ENCODE results near the gene HERPUD2.
A peak's percentile ranks its signal among the peaks of the same experiment; 100 is the strongest.

HERPUD2 gene, protein sequence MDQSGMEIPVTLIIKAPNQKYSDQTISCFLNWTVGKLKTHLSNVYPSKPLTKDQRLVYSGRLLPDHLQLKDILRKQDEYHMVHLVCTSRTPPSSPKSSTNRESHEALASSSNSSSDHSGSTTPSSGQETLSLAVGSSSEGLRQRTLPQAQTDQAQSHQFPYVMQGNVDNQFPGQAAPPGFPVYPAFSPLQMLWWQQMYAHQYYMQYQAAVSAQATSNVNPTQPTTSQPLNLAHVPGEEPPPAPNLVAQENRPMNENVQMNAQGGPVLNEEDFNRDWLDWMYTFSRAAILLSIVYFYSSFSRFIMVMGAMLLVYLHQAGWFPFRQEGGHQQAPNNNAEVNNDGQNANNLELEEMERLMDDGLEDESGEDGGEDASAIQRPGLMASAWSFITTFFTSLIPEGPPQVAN

DNA sequence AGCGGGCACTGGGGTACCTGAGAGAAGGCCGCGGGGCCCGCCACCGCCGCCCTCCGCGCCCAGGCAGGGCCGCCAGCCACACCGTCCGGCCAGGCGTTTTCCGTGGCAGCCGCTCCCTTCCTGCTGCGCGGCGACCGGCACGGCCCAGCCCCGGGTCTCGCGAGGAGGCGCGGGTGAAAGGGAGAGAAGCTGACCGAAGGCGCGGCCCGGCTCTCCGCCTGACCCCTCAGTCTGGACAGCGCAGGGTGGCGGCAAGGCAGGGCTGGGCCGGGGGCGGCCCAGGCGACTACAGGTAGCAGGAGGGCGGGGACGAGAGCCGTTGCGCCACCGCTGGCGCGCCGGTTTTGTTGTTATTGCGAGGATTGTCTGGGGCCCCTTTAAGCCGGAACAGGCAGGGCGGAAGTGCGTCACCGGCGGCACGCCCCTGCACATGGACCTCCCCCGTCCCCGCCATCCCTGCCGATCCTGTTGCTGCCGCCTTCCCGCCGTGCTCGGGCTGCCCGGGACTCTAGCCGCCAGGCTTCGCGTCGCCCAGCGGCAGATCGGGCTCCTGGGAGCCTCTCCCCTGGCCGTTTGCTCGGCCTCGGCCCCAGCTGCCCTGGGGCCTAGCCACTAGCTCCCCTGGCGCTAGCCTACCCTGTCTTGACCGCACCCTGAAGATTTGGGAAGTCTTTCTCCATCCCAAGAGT, at the start of gene HERPUD2:
Gene HERPUD2, minus strand, starts transcription at position 352 of the 689 bp plus-strand sequence. CDS start 805 bp downstream, outside the sequence.
- DNase-seq: peak; percentile 98

DNA sequence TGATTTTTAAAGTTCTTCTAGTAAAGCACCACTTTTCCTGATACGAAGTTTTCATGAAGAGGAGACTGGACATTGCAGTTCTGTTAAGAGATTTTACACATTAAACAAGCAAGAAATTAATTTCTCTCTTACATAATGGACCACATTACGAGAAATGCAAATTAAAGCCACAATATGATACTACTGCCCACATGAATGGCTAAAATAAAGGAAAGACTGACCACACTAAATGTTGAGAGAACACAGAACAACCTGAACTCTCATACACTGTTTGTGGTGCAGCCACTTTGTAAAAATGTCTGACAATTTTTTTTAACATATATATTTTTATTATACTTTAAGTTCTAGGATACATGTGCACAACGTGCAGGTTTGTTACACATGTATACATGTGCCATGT, 44.0 kb upstream of the HERPUD2 start:
- DNase-seq: no peak

DNA sequence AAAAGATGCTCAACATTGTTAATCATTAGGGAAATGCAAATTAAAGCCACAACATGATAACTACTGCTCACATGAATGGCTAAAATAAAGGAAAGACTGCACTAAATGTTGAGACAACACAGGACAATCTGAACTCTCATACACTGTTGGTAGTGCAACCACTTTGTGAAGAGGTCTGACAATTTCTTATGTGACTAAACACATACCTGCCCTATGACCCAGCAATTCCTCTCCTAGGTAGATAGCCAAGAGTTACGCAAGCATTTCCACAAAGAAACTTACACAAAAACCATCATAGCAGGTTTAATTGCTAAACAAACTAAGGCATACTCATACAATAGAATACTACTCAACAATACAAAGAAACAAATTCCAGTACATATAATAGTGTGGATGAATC, 41.8 kb upstream of the HERPUD2 start:
- no peak for DNase-seq

DNA sequence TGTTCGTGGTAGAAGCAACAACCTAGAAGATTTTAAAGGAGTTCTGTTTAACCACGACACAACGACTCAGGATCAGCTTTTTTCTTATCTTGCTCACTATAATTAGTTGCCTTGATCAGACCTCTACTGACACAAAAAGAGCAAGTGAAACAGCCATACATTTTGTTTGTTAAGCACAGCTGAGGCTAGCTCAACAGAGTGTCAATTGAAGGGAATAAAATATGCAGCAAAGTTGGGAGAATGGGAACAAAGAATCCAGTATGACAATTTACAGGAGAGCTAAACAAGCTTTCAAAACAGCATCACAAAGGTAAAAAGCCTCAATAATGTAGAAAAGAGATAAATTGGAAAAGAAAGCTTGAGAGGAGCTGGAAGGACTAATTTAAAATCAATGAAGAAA, 40.5 kb upstream of the HERPUD2 start:
- DNase-seq: no peak

DNA sequence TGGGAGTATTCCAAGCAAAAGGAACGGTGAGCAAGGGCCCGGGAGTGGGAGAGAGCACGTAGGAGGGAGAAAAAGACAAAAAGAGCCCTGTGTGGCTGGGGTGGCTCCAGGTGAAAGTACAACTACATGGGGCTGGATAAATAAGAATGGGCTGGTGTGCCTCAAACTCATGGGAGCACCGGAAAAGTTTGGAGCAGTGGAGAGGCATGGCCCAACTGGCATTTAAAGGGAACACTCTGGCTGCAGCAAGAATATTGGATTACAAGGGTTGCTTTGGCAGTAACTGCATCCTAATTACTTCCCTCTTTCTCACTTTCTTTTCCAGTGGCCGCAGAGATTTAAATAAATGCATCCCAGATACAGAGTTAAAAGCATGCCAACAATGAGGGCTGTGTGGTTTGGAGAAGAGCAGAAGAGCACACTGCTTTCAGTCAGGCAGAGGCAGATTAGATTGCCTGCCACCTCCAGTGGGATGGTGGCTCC, 39.1 kb upstream of the HERPUD2 start:
- DNase-seq: no peak

DNA sequence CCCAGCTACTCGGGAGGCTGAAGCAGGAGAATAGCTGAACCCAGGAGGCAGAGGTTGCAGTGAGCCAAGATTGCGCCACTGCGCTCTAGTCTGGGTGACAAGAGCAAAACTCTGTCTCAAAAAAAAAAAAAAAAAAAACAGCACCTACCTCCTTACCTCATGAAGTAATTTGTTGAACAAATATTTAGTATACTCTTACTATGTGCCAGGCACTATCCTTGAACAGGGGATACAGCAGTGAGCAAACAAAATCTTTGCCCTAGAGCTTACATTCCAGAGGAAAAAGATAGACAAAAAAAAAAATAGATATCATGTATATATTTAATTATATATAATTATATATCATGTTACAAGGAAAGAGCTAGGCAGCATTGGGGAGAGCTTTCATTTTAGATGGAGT, 36.4 kb upstream of the HERPUD2 start:
- no peak for DNase-seq

DNA sequence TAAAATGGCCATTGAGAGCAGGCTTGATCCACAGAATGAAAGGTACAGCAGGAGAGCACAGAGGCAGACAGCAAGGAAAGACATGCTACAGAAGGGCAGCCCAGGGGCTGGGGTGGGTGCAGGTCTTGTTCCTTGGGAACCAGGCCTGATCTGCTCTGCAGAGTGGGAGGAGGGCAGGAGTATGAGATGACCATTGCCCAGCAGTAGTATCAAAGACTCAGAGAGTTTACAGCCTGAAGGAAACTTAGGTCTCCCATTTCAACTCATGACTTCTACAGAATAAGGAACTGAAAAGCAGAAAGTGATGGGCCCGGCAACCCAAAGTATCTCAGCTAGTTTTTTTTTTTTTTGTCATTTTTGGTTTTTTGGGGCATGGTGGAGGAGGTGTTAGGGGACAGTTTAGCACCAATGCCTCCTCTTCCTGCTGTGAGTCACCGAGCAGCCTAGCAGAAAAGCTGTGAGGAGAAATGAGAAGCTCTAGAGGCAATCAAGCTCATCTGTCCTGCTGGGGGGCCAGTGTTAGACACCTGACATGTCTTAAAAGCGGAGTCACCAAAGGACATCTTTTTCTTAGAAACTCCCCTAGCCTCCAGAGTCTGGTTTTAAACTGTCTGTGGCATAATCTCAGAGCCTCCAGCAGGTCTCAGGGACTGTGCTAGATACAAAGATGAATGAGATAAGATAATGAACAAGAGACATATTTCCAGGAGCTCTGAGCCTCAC, 34.3 kb upstream of the HERPUD2 start:
- DNase-seq: no peak

DNA sequence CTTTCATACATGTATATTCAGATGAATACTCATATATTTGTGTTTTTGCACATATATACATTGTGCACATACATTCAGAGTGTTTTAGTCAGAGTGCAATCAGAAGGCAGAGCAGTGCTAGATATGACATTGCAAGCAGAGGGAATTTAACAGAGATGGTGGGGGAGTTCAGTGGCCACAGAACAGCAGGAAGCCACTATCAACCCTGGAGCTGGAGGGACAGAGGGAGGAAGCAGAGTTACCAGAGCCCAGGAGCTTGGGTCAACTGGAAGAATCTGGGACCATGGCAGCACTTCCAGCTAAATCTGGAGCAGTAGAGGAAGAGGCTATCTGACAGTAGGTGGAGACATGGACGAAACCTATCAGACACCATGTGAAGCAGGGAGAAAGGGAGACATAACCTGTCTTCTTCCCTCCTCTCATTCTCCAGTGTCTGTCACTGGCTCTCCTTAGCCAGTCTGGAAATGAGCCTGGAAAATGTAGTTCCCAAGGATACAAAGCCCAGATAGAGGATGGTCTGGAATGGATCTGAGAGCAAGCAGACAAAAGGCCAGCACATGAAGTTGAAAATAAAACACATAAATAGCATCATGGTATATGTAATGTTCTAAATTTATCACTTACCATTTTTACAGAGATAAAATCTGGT, 33.6 kb upstream of the HERPUD2 start:
- DNase-seq: no peak

DNA sequence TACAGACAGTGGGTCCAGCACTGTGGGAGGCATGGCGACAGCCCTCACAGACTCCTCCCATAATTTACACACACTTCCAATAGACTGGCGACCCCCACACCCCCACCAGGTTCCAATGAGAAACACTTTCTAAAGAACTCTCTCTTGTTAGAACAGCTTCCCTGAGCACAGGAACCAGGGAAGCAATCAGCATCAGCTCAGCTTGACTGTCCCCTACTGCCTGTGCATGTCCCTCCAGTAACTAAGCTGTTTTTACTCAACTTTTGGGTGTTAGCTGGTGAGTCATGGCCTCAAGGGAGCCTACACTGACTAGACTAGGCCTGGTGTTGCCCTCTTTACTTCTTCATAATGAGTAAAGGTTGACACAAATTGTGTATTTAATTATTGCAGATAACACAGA, 32.6 kb upstream of the HERPUD2 start:
- no peak for DNase-seq

DNA sequence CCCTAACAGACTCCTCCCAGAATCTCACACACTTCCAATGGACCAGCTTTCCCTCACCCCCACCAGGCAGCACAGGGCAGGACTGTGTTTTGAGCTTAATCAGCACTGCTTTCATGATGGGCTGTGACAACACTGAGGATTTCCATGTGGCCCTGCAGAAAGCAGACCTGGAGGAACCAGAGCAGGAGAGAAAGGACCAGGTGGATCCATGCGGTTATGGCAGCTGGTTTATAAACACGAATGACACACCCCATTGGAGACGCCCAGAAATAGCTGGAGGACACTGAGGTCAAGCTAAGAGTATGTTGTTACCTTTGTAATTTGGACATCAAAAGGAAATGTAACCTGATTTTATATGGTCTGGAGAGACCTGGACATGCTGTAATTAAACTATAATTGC, 31.7 kb upstream of the HERPUD2 start:
- no peak for DNase-seq

DNA sequence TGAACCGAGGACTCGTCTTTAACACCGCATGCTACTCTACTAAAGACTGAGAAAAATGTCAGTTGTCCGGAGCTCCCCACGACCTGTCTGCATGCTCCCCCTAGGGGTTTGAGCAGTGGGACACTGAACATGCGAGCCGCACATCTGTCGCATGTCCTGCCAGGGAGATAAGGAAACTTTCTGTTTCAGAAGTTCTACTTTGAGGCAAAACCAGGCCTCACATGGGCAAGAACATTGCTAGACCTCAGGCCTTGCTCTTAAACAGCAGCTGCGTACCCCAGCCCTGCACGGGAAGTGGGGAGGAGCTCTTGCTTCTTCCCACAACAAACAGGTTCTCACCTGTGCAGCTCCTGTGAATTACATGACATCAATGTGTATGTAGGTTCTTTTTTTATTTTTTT, 30.3 kb upstream of the HERPUD2 start:
- no peak for DNase-seq

DNA sequence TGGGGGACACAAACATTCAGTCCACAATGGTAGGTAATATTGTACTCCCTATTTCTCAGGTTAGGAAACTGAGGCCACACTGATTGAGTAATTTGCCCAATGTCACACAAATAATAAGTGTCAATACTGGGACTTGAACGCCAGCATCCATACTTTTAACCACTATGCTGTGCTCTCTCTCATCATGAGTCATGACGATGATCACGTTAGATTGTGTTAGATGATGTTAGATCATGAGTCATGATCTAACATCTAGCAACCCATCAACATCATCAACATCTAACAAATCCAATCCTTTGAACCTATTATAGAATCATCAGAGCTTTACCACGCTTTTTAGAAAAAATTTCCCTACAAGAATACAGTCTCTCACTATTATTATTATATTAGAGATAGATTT, 28.1 kb upstream of the HERPUD2 start:
- no peak for DNase-seq

DNA sequence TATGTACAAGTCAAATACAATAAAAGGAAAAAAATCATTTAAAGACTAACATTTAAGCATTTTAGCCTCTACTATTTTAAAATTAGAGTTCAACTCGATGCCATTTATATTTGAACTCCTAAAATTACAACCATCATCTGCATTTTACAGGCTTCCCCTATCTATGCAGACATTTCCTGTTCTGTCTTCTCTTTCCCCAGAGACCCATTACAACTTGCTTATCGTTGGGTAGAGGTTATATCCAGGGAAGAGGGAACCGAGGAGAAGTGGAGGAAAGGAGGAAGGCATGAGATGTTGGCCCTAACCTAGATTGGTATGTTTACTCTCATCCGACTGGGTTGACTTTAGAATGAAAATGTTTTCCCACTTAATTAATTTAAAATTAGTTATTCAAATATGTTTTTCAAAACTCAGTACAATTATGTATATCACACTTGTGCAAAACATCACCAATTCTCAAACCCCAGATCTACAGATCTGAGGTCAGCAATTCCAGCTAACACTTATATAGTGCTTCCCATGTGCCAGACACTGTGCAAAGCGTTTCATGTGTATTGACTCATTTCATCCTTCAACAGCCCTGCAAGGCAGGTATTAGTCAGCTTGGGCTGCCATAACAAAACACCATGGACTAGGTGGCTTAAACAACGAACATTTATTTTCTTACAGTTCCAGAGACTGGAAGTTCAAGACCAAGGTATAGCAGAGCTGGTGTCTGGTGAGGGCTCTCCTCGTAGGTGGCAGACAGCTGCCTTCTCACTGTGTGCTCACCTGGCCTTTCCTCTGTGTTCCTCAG, 27.3 kb upstream of the HERPUD2 start:
- DNase-seq: no peak

DNA sequence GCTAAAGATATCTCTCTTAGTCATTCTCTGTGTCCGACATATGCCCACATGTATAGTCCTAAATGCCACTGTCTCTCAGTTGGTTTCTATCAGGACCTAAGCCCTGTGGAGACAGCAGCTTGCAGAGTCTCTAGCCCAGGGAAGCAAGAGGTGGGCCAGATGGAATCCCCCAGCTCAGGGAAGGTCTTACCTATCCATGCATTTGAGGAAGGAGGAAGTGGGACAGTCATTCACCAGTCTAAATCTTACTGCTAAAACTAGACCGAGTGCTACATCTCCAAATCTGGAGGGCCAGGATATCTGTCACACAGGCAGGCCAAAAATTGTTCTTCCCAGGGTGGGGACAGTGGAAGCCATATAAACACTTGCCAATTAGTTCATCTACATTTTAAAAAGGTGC, 26.4 kb upstream of the HERPUD2 start:
- no peak for DNase-seq

DNA sequence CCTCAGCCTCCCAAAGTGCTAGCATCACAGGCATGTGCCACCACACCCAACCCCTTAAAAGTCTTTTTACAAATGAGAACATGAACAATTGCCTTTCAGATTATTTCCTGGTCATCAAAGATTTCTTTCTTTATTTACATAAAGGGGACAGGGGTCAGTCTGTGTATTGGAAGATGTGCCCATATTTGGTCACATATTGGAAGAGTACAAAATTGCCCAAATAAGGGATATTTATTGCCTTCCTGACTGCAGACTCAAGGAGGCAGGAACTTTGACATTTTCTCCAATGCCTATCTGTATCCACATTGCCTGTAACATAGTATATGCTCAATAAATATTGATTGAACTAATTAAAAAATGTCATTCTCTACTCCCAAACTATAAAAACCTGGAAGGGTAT, 25.9 kb upstream of the HERPUD2 start:
- no peak for DNase-seq

DNA sequence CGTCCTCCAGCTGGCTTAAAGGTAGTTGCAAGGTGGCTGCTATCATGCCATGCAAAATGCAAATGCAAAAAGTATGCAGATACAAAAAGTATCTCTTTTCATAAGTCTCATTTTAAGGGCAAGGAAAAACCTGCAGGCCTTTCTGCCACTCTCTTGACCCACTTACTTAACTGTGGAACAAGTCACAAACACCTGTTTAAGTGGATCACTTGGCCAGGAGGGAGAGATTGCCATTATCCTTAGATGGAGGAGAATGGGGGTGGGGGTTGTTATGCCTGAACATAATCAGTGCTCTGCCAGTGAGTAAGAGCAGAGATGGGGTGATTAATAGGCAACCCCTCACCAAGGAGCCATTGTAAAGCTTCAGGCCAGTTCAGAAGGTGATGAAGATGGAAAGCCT, 25.1 kb upstream of the HERPUD2 start:
- no peak for DNase-seq

DNA sequence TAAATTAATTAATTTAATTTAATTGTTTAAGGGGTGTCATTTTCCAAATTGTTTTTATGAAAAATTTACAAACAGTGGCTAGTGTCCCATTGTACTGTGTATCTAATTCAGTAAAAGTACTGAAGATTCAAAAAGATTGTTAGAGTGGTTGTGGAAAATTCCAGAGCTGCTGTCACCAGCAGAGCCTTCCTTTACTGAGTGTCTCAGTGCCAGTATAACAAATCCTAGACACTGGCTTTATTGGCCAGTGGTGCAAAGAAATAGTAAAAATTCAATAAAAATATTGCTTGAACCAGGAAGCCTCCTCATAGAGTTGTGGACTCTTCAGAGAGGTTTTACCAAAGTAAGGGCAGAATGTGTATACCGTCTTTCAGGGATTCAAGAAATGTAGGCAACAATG, 23.1 kb upstream of the HERPUD2 start:
- DNase-seq: no peak

DNA sequence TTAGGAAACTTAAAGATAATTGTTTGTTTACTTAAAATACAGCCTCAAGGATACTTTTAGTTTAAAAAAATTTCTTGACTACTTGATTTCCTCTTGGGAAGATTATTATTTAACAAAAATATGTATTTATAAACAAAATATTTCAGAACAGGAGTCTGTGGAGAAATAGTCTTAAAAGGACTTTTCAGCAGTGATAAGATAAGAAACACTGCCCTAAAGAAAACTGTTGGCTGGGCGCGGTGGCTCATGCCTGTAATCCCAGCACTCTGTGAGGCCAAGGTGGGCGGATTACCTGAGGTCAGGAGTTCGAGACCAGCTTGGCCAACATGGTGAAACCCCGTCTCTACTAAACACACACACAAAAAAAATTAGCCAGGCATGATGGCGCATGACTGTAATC, 22.6 kb upstream of the HERPUD2 start:
- DNase-seq: no peak

DNA sequence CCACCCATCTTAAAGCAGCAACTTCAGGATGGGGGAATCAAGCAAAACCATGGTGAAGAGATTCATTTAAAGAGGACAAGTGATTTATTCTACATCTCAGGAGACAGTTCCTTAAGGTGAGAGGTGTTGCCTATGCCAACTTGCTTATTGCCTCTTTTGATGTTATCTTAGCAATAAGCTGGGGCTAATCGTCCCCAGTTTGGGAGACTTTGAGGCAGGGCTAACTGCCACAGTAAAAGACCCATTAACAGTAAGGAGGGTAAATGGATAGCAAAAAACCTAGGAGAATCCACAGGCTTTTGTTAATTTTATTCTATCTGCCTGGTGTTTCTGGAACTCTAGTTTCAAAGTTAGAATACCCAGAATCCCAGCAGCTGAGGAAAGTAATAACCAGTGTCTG, 22.1 kb upstream of the HERPUD2 start:
- no peak for DNase-seq

DNA sequence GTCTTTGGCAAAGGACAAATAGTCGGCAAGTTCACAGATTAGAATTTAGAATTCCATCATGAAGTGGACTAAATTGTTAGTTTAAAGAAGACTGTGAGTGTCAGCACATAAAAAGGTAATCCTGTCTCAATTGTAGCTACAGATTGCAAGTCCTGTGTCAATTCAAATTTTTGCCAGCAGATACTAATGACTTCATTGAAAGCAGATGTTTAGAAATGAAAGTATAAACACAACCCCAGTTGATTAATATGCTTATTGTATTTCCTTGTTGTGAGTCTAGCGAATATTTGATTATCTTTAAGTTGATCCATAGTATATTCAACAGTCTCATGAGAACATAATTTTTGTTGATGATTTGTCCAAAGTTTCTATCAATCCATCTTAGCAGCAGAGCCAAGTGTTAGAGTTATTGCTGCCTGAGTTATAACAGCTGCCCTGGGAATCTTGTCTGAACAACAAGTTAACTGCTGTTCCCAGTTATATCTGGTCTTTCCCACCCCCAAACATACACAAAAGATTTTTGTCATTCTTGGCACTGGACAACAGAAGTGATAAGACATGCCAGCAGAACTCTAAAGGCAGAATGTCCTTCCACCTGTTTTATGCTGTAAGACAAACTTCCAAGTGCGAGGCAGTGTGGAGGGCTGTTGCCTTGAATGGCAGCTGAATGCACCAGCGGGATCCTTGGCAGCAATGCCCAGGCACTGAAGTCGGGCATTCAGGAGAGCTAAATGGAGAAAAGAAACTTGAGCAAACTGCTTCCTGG, 21.3 kb upstream of the HERPUD2 start:
- DNase-seq: no peak

DNA sequence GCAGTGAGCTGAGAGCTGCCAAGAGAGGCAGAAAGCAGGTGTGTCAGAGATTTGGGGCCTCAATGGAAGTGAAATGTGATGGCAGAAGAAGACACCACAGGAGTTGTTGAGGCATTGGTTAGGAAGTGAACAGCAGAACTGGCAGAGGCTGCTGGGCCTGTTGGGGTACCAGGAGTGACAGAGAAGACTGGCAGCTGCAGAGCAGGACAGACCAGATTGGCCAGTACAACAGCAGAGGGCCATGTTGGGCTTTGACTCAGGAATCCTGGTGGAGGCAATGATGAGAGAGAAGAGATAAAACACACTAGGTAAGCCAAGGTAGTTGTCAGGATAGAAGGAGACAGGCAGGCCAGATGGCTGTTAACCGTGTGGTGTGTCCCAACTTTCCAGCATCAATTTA, 19.9 kb upstream of the HERPUD2 start:
- DNase-seq: peak; percentile 80

DNA sequence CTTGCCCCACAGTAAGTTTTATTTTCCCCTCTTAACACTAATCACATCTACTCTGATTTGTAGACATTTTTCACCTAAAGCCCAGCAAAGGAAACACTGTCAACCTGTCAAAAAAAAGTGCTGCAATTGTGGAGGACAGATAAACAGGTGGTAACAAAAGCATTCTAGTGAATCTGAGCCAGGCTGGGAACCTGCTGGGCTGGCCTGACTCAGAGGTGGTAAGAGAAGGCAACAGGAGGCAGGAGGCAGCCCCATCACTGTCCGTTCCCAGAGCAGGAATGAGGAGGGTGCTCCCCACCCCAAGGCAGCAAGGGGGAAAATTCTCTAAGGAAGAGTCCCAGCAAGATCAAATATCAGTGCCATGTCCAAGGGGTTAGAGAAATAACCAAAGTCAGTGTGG, 19.5 kb upstream of the HERPUD2 start:
- peak; percentile 63 for DNase-seq
